DMS53 treated with DMSO at 0.1 percent for 48 hours (cell line): ENCODE results near the gene SIGLEC15.
"Not testable (repeated sequence)": the region's sequence is repeated elsewhere in the genome, so short reads cannot be mapped to it uniquely, and the experiment has no call there.

Experiments used
- DNase-seq: peaks from one replicate; lab custom pipeline; 2025; ENCODE audit not compliant: unreplicated experiment; lab: John Stamatoyannopoulos, UW

SIGLEC15 gene, protein sequence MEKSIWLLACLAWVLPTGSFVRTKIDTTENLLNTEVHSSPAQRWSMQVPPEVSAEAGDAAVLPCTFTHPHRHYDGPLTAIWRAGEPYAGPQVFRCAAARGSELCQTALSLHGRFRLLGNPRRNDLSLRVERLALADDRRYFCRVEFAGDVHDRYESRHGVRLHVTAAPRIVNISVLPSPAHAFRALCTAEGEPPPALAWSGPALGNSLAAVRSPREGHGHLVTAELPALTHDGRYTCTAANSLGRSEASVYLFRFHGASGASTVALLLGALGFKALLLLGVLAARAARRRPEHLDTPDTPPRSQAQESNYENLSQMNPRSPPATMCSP

DNA sequence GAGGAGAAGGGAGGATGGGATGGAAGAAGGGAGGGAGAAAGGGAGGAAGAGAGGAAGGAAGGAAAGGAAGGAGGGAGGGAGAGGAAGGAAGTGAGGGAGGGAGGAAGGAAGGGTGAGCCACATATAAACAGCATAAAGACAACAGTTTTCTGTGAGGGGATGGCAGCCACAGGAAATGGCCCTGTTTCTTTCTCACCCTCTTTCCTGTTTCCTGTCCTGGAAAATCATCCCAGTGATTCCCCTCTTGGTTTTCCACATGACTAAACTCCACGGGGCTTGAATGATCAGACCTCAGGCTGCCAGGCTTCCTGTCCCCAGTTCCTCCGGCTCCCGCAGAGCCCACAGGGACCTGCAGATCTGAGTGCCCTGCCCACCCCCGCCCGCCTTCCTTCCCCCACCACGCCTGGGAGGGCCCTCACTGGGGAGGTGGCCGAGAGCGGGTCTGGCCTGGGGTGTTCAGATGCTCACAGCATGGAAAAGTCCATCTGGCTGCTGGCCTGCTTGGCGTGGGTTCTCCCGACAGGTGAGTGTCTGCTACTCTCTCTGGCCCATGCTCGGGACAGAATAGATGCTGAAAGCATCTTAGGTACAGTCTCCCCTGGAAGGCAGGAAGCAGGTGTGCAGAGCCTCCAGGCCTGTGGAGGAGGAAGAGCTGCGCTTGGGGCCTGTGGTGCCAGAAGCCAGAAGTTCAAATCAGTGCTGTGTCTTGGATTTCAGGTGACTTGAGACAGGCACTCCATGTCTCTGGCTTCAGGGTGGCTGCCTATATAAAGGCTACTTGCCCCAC, at the start of gene SIGLEC15:
SIGLEC15 (plus strand) TSS at position 418 of the 787 bp plus-strand sequence; CDS start at position 472, 54 bp downstream.
- no peak for DNase-seq

DNA sequence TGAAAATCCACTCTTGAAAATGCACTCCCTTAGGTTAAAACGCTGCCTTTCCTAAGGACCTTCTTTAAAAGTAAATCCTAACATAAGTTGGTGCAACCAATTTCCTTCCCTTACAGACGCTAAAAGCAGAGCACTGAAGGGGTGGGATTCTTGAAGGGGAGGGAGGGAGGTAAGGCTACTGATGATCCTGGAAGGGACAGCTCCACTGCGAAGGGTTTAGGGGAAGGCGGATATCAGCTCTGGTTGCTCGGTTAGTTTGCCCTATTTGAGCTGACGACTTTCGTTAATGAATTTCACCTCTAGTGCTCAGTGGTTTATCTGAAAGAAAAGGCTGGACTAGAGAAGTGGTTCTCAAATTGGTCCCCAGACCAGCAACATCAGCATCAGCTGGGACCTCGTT, 49.7 kb upstream of the SIGLEC15 start:
- no peak for DNase-seq

DNA sequence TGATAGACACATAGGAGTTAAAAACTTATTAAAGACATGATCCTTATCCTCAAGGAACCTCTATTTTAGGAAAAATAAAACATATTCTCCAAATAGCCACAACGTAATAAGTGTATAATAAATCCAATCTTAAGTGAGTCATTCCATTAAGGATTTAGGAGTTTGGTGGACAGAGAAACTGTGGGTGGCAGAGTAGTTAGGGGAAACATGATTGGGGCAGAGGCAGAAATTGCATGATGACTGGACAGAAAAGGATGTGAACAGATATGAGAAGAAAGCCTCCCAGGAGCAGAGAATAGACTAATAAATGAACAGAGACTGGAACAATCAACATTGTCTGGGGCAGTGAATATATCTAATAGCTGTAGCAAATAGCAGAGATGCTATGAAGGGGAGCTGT, 48.1 kb upstream of the SIGLEC15 start:
- no peak for DNase-seq

DNA sequence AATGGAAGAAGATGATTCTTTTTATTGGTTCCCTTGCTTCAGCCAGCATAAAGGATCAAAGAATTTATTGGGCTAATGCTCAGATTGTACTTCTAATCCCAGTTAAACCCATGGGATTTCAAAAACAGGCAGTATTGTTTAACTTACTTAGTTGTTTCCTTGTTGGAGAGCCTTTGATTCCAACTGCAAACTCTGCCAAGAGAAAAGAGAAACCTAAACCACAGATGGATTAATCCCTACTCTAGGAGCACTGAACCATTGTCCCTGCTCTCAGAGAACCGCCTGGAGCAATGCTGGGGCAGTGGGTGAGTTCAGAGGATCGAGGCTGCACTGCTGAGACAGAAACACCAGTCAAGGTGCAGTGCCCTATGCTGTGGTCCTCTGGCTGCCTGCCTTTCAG, 44.9 kb upstream of the SIGLEC15 start:
- DNase-seq, result no peak

DNA sequence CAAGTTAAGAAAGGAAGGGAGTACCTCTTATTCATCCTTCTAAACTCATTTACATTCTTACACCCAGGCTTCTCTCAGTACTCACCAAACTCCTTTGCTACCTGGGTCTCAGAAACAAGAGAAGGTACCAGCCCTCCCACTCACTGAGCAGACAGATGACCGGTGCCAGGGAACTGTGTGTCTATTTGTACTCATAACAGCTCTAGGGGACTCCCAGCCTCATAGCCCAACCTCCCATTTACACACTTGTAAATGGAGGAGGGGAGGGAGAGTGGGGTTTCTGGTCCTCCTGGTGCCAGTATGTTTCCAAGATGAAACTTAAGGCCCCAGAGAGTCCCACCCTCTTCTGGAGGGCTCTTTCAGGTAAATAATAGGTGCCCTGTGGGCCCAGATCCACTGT, 42.8 kb upstream of the SIGLEC15 start:
- no peak for DNase-seq

DNA sequence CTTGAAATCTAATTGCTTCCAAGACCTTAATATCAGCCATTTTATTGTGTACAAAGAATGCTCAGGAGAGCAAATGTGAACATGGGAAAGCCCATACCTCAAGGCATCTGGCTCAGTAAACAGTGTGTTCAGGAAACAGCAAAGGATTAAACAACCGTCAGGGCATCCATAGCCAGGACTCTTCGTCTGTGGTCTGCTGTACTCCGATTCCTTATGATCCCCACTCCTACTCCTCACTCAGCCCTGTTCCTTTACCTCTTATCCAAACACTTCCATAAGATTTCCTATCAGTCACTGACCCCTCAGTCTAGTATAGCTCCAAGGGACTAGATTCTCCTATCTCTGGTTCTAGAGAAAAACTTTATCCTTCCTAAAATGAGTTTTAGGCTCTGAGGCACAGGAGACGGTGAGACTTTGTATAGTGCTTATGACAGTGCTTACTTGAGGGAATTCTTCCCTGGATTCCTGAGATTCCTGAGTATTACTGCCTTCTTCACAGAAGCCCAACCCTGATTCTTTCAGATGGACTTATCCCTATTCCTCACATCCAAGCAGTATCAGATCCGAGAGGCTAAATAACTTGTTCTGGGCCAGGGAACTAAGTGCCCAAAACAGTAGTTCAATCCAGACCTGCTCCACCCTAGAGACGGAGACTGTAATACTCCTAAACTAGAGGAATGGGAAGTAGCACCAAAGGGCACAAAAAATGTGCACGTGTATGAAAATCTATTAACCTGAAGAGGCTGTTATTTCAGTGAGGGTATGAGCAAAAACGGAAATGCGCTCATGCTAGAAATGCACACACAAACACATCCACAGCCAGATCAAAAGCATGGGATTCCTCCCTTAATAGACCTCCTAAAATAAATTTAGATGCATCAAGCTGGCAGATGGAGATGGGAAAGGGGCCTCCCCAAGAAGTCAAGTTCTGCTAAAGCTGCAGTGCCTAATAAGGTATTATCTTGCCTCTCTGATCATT, 42.1 kb upstream of the SIGLEC15 start:
- DNase-seq, result no peak

DNA sequence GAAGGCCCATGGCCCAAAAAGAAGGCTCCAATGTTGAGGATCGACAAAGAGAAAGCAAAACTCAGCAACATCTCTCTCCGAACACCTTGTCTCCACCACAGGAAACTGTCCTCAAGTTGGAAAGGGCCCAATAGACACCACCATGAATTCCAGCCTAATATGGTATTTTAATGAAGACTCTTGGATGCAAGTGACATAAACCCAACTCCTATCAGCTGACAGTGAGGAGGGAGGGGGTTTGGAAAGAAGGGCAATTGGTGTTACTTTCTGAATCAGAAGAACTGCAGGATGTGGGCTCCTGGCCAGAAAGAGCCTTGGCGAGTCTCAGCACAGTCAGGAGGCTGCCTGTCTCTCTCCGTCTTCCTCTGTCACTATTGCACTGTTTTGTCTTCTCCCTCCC, 40.3 kb upstream of the SIGLEC15 start:
- DNase-seq, result no peak

DNA sequence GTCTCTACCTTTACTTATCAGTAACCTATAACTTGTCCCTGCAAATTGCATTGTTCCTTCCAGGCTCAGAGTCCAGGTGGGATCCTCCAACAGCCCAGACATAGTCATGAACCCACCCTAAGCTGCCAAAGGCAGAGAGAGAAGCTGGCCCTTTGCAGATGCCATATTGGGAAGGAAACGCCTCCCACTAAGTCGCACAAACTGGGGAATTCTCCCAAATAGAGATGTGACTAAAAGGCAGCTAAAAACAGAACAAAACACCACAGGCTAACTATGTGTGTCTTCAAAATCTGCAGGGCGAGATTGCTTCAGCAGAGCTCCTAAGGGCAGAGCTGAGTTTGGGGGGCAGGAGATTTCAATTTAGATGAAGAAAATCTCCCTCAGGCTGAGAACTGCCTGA, 38.5 kb upstream of the SIGLEC15 start:
- DNase-seq, result no peak

DNA sequence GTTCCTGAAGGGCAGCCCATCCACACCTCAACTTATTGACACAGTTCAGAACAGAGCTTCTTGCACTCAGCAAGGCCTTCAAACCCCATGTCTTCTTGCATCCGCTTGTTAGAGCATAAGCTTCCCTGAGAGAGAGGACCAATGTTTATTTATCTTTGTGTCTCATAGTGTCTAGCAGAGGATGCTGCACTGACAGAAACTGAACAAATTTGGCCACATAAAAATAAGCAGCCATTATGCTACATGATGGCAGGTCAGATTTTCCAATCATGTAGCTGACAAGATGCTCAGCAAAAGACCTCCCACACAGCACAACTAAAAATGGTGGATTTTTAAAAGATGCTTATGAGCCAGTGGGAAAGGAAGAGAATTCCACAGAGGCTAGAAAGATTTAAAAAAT, 38.1 kb upstream of the SIGLEC15 start:
- DNase-seq, result no peak

DNA sequence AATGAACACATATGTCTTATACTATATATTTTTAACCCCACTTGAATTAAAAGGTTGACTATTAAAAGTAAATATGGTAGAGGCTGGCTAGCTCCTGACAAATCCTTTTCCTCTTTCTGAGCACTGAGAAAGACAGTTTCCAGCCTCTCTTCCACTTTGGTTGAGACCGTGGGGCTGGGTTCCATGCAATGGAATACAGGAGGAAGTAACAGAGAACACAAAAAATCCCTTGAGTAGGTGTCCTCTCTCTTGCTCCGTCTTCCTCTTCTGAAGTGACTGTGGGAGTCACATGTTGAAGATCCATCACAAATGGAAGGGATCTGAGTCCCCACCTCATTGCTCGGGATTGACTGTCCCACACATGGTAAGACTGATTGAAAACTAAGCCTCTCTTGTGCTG, 36.6 kb upstream of the SIGLEC15 start:
- no peak for DNase-seq

DNA sequence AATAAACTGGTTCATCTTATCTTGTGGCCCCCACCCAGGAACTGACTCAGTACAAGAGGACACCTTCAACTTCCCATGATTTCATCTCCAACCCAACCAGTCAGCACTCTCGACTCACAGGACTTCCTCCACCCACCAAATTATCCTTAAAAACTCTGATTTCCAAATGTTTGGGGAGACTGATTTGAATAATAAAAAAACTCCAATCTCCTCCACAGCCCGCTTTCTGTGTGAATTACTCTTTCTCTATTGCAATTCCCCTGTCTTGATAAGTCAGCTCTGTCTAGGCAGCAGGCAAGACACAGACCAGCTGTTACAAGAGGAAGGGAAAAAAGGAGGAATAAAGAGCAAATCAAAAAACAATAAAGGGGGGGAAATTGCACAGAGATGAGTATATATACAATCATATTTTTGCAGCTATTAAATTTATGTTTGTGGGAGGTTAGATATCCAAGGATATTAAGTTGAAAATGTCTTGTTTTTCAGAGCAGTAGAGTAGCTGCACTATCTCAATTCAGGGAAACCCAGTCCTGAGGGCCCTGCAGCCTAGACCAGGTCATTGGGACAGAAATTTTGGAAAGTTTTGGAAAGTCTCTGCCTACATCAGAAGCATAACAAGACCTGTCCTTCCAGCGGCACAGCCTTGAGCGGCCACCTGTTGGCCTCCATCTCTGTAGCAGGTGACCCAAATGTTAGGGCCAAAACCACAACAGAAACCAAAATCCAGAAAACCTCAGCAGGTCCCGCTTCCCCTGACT, 32.8 kb upstream of the SIGLEC15 start:
- no peak for DNase-seq

DNA sequence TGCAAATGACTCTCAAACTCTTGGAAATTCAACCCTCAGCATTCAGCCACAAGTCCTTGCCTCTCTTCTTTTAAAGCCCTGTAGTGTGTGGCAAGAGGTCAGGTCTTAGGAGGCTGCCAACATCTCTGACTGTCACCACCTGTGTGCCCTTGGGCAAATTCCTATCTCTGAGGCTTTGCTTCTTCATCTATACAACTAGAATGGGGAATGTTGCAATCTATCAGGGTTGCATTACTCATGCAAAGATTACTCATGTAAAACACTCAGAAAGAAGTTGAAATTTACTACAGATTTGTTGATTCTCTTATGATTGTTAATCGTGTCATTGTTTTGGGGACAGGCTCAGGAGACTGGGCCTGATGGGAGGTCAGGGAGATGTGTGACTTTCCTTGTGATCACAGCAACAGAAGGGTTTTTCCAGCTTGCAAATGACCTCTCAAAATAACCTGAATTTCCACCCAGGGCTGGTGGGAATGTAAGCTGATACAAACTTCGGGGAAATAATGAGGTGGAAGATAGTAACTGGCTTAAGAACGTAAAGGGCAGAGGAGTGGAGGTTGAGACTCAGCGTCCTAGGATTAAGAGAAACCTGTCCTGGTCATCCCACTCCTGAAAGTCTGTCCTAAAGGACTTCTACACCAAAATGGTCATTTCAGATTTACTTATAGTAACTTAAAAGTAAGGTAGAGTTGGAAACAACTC, 32.1 kb upstream of the SIGLEC15 start:
- no peak for DNase-seq

DNA sequence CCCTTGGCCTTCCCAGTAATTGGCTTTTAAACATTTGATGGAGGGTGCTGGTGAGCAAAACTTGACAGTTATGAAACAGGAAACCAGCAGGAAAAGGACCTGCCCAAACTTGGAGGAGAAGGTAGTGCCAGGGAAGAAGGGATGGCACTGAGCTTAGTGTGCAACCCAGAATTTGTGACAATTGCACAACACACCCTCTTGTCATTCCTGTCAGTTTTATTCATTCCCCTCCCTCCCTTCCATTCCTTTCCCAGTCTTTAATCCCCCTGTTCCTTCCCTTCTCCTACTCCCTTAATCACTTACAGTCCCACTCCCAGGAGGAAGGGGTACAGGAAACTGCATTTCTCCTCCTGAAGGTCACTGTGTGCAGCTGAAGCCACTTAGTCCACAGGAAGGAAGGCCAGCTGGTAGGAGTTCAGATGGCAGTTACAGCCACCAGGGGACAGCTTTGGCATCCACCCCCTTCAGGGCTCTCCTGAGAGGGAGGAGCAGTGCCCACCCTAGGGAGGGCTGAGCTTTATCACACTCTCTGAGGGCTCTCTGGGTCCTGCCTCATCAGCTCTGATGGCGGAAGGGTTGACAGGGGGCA, 24.0 kb upstream of the SIGLEC15 start:
- DNase-seq, result no peak

DNA sequence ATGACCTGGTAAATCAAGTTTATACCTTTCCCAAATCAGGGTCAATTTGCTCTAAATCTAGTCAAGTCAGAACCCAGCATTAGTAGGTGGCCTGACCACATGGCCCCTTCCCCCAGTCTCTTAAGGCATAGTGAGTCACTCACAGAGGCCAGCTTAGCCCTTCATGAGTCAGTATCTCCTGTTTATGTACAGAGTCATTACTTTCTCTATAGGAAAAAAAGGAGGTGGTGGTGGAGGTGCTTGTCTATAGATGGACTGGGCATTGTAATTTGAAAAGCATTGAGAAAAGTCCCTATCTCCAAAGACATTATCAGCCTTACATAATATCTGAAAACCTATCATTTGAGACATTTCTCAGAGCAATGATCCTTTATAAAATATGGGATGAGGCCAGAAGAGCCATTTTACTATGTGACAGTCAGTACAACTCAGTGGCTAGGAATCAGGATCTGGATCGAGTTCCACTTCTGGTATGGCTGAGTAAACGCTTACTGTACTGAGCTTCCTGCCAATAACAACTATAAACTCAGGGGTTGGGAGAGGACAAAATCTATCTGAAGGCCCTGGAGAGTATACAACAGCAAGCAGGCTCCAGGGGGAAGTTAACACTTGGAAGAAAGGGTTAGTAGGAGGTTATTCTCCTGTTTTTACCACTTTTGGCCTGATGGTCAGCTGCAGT, 22.5 kb upstream of the SIGLEC15 start:
- peak; percentile 45 for DNase-seq

DNA sequence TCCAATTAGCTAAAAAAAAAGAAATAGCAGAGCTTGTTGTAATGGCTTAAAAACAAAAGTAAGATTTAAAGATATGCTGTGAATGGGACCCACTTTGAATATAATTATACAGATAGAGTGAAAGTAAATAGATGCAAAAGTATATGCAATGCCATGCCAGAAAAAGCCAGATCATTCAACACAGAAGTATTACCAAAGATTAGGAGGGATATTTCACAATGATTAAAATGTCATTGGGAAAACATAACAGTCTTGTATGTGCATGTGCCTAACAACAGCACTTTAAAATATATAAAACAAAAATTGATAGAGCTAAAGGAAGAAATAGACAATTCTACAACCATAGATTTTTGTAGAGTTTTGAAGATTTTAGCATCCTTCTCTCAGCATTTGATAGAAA, 19.9 kb upstream of the SIGLEC15 start:
- DNase-seq, result no peak

DNA sequence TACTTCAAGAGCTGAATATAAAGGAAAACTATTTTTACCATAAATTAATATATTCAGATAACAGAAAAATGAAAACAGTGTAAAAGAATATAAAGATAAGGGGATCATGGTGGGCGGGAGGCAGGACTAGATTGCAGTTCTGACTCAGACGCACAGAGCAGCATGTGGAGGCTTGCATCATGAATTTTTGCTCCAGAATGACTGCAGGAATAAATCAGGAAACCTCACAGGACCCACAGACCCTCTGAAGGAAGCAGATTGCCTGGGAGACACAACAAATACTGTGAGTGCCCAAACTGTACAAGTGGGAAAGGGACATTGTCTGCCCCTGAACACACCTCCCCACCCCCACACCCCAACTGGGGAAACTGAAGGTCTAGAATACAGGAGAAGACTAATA, 19.2 kb upstream of the SIGLEC15 start:
- DNase-seq, result no peak

DNA sequence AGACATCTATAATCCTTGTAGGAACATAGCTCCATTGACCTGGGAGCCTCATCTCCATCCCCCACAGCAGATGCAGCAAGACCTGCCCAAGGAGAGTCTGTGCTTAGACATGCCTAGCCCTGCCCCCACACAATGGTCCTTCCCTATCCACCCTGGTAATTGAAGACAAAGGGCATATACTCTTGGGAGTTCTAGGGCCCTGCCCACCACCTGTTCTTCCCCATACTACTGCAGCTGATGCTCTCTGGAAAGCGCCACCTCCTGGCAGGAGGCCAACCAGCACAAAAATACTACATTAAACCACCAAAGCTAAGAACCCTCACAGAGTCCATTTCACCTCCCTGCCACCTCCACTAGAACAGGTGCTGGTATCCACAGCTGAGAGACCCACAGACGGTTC, 18.3 kb upstream of the SIGLEC15 start:
- DNase-seq, result not testable (repeated sequence)

DNA sequence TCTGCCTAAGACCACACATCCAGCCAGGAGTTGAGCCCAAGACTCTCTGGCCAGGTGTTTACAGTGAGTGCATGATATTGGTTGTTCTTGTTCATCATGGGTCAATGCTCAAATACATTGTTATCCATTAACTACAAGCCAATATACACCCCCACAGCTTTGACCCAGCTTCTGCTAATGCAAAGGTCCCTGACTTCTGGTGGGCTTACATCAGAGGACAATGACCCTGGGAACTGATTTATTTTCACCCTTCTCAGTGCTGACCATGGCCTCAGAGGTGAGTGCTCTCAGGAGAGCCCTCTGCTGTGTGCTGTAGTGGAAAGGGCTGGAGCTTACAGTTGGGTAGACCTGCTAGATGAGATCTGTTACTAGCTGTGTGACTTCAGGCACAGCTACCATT, 10.7 kb upstream of the SIGLEC15 start:
- not testable (repeated sequence) for DNase-seq

DNA sequence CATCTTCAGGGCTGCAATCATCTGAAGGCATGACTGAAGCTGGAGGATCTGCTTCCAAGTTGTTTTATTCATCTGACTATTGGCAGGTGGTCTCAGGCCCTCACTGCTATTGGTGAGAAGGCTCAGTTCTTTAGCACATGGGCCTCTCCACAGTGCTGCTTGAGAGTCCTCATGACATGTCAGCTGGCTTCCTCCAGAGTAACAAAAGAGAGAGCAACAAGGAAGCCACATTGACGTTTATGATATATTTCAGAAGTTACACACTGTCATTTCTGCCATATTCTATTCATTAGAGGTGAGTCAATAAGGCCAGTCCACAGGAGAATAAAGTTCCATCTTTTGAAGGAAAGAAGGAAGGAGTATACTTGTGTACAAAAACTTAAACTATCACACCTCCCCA, 7.9 kb upstream of the SIGLEC15 start:
- no peak for DNase-seq
